OCI-M2 (cell line): ENCODE results near the gene STK35.
"Not testable (repeated sequence)": the region's sequence is repeated elsewhere in the genome, so short reads cannot be mapped to it uniquely, and the experiment has no call there.

ENCODE experiments used
- DNase-seq: peaks from one replicate; lab custom pipeline; 2025; ENCODE audit not compliant: unreplicated experiment; lab: John Stamatoyannopoulos, UW

STK35 gene

DNA sequence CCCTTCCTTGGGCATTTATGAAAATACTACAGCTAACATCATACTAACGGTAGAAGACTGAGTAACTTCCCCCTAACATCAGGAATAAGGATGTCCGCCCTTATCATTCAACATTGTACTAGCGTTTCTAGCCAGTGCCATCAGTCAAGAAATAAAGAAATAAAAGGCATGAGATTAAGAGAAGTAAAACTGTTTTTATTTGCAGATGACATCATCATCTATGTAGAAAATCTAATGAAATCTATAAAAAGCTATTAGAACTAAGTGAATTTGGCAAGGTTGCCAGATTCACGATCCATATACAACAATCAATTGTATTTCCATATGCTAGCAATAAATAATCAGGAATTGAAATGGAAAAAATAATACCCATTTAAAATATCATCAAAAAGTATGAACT is 54.6 kb downstream of the STK35 start:
- no peak for DNase-seq

DNA sequence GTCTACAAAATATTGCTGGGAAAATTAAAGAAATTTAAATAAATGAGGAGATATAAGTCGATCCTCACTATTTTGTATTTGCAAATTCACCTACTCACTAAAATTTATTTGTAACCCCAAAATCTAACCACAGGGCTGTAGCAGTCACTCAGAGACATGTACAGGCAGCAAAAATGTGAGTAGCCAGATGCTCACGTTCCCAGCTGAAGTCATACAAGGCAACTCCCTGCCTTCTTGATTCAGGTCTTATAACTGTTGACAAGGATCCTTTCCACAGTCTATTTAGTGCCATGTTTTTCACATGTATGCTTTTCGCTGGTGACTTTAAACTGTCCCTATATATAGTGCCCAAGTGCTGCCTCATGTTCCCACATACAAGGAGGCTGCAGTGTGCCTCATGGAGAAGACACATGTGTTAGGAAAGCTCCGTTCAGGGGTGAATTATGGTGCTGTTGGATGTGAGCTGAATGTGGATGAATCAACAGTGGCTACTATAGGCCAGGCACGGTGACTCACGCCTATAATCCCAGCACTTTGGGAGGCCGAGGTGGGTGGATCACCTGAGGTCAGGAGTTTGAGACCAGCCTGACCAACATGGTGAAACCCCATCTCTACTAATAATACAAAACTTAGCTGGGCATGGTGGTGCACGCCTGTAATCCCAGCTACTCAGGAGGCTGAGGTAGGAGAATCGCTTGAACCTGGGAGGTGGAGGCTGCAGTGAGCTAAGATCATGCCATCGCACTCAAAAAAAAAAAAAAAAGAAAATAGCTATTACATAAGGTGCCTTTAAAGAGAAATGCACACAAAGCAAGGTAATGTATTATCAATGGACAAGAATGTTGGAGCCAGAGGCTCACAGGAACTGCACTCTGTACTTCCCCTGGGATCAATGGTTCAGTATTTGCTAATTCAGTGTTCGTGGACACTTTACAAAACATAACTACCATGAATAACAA is 55.3 kb downstream of the STK35 start:
- no peak for DNase-seq

DNA sequence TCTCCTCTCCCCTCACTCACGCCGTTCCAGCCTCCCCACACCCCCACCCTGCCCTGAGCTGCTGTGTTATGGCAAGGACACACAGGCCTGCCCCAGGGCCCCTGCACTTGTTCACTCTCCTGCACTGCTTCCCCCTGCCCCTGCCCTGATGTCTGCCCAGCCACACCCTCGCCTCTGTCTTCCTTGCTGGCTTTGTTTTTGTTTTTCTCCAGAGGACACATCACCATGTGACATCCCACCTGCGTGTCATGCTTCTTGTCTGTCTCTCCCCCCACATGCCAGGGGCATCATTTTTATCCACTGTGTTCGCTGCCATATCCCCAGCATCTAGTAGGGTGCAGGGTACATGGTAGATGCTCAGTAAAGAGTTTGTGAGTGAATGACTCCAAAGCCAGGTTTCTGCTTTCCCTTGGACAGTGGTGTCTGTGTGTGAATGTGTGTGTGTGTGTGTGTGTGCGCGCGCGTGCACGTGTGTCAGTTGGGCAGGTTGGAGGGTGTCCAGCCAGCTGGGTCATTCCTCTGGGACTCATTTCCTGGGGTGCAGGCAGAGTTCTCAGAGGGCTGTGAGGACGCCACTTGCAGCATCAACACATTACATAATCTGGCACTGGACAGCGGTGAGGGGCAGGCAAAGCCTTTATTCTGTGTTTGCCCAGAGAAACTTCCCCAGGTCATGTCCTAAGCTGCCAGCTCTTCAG is 60.6 kb downstream of the STK35 start:
- DNase-seq = no peak

DNA sequence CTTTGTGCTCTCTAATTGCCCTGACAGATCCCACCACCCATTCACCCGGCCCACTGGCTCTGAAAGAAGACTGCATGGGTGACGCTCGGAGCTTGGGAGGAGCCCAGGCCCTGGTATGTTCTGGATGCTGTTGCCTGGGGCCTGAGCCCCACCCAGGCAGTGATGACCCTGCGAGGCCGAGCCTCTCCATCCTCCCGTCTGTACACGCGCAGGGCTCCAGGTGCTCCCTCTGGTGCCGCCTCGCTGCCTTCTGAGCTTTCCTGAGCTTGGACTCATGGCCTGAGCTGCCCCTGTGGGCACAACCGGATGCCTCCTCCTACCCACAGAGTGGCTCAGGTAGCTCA is 61.2 kb downstream of the STK35 start:
- no peak for DNase-seq

DNA sequence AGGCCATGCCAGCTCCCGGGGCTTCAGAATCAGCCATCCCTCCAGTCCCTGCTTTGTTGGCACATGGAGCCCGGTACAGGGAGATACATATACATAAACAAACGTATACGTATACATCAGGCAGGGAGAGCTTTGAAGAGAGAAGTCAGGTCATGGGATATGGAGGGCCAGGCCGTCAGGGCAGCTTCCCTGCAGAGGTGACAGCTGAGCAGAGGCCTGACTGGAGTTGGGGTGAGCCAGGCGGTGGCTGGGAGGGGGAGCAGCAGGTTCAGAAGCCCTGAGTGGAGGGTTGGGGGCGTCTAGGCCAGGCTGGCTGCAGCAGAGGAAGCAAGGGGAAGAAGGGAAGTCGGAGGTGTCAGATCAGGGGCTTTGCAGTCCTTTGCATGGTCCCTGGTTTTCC is 61.7 kb downstream of the STK35 start:
- no peak for DNase-seq

DNA sequence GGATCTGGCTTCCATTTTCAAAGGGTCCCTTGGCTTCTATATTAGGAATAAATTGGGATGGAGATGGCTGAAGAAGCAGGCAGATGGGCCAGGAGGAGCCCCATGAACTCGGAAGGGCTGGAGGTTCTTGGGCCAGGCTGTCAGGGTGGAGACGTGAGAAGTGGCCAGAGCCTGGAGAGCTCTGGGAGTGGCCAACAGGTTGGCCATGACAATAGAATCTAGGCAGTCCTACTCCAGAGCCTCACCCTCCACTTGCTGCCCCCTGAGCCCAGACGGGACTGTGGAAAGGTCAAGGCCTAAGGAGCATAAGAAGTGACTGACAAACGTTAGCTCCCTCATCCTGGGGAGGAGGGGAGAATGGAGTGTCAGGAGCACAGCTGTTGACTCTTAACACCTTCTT is 62.1 kb downstream of the STK35 start:
- no peak for DNase-seq

DNA sequence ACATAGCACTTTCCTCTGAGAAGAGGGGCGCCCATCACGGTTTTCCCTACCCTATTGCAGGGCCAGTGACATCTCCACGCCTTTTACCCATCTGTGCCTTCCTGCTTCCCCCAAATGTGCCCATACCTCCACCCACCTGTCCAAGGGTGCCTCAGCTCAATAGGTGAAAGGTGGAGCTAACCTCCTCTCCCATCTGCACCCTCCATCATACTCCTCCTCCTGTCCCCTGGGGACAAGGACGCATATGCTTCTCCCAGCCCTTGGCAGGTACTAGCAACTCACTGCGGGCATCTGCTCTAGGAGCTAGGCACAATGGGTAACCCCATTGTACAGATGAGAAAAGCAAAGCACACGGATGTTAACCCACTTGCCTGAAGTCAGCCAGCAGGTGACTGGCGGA is 62.8 kb downstream of the STK35 start:
- DNase-seq = no peak

DNA sequence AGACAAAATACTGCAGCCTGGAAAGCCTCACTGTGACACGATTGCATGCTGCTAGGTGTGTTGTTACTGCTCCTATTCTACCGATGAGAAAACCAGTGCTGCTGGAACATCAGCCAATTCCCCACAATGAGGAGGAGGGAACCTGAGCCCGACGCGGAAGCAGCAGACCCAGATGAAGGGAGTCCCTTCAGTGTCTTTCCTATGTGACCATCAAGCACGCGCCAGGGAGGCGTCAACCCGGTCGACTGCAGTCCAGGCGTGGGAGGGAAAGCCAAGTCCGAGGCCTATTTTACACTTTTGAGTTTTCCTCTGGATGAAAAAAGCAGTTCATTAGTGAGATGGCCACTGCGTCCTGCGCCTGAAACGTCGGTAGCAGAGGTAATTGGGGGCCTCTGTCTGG is 63.3 kb downstream of the STK35 start:
- no peak for DNase-seq

DNA sequence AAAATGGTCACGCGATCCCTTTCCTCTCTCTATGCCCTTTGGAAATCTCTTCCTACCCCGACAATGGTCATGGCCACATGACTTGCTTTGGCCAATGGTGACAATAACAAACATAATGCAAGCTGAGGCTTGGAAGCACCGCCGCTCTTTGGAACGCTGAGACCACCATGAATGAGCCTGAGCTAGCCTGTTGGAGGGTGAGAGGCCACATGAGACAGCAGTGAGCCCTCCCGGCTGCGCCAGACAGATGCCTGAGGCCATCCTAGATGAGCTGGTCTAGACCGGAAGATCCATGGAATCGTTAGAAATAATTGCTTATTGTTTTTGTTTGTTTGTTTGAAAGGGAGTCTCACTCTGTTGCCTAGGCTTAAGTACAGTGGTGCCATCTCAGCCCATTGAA is 64.2 kb downstream of the STK35 start:
- no peak for DNase-seq

DNA sequence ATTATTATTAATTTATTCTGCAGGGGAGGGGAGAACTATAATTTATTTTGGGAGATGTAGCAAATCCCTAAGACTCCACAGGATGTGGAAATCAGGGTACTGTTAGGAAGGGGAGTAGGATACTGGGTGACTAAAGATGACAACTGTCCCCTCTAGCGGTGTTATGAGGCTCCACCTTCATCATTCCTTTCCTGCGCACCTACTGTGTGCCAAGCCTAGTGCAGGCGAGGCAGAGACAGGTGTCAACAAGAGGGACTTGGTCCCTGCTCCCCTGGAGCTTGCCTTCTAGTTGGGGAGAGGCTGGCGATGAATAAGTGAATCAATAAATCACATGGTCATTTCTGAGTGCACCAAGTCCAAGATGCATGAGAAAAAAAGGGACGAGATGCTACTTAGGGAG is 65.5 kb downstream of the STK35 start:
- no peak for DNase-seq

DNA sequence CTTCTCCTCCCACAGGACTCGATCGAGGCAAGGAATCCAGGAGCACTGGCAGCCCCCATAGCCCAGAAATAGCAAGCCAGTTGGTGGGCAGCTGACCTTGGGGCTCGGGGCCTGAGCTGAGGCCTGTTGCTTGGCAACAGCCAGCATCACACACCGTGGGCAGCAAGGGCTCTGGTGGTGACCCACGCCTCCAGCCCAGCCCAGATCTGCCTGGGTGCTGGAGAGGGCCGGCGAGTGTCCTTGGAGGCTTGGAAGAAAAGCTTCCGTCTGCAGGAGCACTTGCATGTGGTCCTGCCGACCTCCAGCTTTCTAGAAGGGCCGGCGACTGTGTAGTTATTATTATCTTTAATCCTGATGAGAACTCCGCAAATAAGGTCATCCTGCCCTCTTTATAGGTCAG is 67.3 kb downstream of the STK35 start:
- no peak for DNase-seq

DNA sequence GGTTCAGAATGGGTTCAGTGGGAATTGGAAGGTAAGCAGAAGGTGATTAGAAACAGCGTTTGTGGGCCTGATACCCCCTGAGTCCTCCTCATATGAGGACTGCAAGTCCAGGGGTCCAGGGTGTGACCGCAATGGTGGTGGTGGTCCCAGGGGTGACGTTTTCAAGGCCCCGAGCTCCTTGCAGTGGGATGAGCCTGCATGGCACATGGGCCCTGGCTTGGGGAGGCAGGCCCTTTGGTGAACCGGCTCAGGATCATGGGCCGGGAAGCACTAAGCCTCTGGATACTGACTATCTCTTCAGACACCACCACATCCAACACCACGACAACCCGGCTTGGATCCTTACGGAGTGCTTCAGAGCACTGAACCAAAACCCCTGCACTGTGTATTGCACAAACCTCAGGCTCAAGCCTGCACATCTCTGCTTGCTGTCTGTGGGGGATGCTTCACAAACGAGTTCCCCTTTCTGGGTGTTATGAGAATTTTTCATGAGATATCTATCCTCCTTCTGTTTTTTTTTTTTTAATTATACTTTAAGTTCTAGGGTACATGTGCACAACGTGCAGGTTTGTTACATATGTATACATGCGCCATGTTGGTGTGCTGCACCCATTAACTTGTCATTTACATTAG is 67.9 kb downstream of the STK35 start:
- no peak for DNase-seq

DNA sequence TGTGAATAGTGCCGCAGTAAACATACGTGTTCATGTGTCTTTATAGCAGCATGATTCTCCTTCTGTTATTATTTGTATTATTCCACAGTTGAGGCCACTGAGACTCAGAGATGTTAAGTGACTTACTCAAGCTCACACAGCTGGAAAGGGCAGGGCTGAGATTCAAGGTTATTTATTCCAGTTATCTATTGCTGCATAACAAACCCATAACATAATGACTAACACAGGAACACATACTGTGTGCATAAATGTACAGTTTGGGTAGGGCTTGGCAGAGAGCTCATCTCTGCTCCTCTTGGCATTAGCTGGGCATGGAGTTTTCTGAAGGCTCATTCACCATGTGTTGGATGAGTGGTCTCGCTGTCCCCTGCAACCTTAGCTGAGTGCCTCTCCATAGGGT is 68.8 kb downstream of the STK35 start:
- DNase-seq = no peak

DNA sequence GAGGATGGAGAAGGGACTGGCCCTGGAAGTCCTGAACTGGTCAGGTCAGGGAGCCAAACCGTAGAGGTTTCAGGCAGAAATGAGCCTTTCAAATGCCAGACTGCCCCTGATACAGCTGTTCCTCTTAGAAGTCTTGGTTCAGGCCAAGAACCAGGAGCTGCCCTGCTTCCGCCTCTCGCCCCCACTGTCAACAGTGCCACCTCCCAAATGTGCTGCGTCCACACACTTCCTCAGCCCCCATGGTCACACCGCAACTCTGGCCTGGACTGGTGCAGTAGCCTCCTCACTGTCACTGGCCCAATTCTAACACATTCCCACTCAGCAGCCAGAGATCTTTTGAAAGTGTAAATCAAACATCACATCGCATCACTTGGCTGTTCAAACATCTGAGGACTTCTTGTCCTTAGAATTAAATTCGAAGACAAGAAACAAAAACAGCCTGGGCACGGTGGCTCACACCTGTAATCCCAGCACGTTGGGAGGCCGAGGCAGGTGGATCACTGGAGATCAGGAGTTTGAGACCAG is 69.7 kb downstream of the STK35 start:
- DNase-seq = no peak

DNA sequence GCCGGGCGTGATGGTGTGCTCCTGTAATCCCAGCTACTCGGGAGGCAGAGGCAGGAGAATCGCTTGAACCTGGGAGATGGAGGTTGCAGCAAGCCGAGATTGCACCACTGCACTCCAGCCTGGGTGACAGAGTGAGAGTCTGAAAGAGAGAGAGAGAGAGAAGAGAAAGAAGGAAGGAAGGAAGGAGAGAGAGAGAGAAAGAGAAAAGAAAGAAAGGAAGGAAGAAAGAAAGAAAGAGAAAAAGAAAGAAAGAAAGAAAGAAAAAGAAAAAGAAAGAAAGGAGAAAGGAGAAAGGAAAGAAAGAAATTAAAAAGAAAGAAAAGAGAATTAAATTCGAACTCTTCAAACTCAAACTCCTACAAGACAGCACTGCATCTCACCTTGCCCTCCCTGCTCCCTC is 70.2 kb downstream of the STK35 start:
- DNase-seq = not testable (repeated sequence)

DNA sequence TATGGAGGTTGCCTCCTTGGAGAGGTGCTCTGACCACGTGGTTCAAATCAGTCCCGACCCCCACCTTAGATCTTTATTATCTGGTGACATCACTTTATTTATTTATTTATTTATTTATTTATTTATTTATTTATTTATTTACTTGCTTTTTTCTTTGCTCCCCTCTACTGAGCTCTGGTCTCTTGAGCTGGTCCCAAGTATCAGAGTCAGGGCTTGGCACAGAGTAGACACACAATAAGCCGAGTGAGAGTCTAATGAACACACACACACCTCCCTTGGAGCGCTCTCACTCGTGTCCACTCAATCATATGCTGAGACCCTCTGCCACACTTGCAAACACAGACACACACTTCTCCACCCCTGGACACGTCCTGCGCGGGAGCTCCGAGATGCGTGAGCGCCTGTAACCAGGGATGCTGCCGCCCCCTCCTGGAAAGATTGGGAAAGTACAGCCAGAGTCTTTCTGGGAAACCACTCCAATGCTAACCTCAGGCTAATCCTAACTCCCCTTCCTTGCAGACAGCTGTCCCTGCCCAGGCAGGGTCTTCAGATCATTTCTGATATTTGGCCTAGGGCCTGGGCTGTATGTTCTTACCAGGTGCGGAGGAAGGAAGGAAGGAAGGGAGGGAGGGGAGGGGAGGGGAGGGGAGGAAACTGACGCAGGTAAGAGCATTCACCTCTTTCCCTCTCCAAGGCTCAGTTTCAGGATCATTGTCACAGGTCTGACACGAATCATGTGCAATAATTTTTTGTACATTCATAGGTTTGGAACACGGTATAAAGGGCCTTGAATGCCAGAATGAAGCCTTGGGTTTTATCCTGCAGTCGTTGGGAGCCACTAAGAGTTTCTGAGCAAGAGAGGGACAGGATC is 70.9 kb downstream of the STK35 start:
- DNase-seq = peak; percentile 38

DNA sequence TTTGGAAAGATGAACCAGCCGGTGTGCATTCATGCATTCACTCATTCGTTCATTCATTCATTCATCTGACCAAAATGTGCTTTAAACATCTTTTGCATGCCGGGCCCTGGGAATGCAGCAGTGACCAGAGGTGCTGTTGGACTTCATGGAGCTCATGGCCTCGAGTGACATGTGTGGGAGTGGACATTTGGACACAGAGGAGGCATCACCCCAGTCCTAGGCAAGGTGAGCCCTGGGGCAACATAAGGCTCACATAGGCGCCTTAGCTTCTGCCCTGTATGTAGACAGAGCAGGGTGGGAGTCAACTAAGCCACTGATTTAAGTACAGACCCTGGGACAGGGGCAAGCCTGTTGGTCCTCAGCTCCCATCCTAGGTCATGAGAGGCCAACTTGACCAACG is 71.6 kb downstream of the STK35 start:
- no peak for DNase-seq

DNA sequence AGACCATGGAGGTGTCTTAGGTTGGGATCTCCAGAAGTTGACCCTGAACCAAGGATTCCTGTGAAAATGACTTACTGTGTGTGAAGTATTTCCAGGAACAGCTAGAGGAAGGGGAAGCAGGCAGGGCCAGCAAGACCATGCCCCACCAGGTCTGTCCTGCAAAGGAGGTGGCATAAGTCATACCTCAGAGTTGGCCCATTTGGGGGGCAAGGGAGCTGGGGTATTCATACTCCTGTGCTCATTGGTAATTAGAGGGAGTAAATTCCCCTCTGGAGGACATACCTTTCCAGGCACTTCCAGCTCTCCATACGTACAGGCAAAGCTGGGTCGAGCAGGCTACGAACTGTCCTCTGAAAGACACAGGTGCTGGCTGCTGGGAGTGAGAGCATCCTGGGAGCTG is 72.4 kb downstream of the STK35 start:
- DNase-seq = no peak

DNA sequence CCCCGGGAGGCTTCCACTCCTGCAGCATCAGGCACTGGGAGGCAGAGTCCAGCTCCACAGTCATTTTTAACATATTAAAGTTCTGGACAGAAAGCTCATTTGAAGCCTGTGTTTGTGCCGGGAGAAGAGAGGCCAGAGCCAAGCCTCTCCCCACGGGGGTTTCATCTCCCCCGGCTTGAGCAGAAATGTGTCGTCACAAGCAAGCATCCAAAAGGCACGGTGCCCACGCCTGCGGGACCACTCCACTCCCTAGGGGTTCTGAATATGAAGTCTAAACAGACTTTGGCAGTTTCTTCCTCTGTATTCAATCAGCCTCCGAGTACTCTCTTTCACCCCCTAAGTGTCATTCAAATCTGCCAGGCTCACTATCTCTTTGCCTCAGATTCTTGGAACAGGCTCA is 75.3 kb downstream of the STK35 start:
- no peak for DNase-seq

DNA sequence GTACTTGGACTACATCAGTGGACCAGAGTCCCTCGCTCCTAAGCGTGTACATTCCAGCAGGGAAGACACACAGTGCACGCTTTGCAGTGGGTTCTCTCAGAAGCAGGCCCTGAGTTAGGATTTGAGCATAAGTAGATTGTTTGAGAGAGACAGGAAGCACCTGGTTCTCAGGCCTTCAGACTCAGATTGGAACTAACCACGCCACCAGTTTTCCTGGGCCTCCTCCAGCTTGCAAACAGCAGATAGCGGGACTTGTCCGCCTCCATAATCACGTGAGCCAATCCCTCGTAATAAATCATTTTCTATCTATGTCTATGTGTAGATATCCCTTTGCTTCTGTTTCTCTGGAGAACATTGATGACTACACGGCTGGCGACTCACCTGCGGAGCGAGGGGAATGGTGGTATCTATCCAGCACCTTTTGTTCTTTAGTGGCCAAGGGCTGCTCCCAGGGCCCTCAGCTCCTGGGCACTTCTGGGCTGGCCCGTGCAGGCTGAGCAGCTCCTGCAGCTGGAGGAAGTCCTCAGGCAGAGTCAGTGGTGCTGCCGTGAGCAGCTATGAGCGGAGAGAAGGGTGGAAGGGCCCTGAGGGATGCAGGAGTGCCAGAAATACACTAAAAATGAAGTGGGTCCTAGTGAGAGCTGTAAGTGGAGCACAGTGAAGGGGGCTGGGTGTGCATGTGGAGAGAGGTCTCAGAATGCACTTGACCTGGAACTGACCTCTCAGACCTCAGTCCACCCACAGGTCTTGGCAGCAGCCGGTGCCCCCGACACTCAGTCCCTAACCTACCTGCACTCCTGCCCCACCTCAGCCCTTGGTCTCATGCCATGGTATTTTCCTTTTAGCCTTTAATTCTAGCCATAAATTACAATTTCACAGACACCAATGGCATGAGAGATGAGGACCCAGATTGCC is 76.9 kb downstream of the STK35 start:
- DNase-seq = no peak
